RCC 7860 (cell line): ENCODE measurements around the gene TEX261.
A peak's percentile ranks its signal among the peaks of the same experiment; 100 is the strongest.
"Not testable (repeated sequence)": the region's sequence is repeated elsewhere in the genome, so short reads cannot be mapped to it uniquely, and the experiment has no call there.

Experiments
- DNase-seq: peaks from one replicate; pipeline ENCODE4 v3.0.0-alpha.2; 2015; ENCODE audit warnings: low spot score
- FAIRE-seq: peaks from 2 replicates; lab custom pipeline; 2012; peaks lifted over from hg19 to GRCh38; lab: Jason Lieb, UNC

The TEX261 gene

GRCh38 chr2:71000780-71001591 is 6.3 kb upstream of the TEX261 start:
- FAIRE-seq (no peak), DNase-seq (peak; percentile 26)

DNA sequence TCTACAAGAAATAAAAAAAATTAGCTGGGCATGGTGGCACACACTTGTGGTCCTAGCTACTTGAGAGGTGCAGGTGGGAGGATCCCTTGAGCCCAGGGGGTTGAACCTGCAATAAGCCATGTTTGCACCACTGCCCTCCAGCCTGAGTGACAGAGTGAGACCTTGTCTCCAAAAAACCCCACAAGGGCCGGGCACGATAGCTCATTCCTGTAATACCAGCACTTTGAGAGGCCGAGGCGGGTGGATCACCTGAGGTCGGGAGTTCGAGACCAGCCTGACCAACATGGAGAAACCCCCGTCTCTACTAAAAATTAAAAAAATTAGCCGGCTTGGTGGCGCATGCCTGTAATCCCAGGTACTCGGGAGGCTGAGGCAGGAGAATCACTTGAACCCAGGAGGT is 5.3 kb upstream of the TEX261 start:
- not testable (repeated sequence) for FAIRE-seq

DNA sequence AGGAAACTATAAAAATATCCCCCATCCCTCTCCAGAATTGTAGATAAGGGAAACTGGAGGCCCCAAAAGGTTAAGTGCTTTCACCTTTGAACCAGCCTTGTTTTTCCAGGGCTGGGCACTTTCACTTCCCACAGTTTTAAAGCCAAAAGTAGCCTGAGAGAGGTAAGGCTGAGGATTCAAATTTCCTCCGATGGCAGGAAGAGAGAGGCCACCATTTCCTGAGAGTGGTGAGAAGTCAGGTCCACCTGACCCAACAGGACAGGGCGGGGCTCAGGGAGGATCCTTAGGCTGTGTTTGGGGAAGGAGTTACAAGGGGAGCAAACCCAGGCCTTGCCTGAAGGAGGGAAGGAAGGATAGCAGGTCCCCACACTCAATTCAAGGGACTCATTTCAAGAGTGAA is 4.7 kb upstream of the TEX261 start:
- no peak for DNase-seq
- FAIRE-seq = no peak

More for the DNA sequence above, 5.3 kb upstream of the TEX261 start:
- DNase-seq = not testable (repeated sequence)

DNA sequence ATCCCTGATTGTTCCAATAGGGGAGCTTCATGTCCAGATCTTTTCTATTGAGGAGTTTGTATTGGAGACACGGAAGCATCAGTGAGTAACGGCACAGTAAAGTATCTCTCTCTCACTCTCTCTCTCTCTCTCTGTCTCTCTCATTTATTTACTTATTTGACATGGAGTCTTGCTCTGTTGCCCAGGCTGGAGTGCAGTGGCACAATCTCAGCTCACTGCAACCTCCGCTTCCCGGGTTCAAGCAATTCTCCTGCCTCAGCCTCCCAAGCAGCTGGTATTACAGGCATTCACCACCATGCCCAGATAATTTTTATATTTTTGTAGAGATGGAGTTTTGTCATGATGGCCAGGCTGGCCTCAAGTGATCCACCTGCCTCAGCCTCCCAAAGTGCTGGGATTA is 4.2 kb upstream of the TEX261 start:
- not testable (repeated sequence) for DNase-seq, FAIRE-seq

DNA sequence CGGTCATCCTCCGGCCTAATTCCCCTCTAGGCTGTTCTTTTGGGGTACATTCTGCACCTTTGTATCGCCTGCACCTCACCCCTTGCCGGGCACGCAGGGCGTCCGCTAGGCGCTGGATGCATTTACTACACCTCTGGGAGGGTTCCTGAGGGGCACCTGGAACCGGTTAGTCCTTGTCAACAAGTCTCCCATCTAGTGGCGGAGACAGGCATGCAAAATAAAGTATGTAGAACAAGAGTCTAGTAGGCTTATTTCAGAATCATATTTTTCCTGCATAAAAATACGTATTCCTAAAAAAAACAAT is 705 bp upstream of the TEX261 start:
- FAIRE-seq (no peak), DNase-seq (peak; percentile 22)

DNA sequence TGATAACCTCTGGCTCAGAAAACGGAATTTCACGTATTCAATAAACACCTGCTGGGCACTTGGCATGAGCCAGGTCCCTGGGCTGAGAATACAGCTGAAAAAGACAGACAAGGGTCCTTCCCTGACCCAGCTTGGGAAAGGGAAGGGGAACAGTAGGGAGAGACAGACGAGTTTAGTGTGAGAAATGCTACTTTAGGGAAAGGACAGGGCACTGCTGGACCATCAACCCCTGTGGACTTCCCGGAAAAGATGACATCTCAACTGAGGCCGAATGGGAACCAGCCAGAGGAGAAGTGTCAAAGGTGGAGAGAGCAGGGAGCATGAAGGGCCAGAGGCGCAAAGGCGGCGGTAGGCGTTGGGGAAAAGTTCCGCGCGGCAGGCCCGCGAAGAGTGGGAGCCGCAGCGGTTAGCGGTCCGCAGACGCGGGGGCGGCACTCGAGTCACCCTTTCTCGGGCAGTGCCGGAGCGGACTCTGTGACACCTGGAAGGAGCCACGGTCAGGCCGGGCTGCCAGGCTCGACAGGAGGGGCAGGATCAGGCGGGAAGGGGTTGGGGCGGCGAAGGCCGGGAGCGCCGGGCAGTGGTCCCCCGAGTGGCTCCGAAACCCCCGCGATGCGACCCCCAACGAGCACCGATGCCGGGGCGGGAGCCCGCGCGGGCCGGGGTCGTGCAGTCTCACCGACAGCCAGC is 519 bp downstream of the TEX261 start:
- FAIRE-seq (no peak), DNase-seq (no peak)

- no peak for FAIRE-seq
- no peak for DNase-seq
These were observed 1.5 kb downstream of the TEX261 start for GRCh38 chr2:70992945-70993853.

- DNase-seq (no peak), FAIRE-seq (no peak)
These were observed 2.9 kb downstream of the TEX261 start for GRCh38 chr2:70991742-70992141.

GRCh38 chr2:70991142-70991541 is 3.5 kb downstream of the TEX261 start:
- FAIRE-seq = no peak
- DNase-seq = no peak

DNA sequence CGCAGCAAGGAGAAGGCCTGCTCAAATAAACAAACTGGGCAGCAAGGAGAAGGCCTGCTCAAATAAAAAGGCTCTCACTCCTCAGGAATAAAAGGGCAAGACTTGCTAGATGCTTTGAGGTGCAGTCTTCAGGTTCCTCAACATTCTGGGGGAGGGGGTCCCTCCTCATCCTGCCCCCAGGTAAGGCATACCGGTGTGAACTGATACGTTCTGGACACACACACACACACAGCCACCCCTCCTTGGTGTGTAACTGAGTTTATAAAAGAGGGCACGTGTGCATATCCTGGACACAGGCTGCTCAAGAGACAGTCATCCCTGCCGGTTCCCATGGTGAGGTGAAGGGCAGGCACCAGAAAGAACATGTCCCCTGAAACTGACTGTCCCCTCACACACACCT is 4.5 kb downstream of the TEX261 start:
- no peak for FAIRE-seq
- no peak for DNase-seq

DNA sequence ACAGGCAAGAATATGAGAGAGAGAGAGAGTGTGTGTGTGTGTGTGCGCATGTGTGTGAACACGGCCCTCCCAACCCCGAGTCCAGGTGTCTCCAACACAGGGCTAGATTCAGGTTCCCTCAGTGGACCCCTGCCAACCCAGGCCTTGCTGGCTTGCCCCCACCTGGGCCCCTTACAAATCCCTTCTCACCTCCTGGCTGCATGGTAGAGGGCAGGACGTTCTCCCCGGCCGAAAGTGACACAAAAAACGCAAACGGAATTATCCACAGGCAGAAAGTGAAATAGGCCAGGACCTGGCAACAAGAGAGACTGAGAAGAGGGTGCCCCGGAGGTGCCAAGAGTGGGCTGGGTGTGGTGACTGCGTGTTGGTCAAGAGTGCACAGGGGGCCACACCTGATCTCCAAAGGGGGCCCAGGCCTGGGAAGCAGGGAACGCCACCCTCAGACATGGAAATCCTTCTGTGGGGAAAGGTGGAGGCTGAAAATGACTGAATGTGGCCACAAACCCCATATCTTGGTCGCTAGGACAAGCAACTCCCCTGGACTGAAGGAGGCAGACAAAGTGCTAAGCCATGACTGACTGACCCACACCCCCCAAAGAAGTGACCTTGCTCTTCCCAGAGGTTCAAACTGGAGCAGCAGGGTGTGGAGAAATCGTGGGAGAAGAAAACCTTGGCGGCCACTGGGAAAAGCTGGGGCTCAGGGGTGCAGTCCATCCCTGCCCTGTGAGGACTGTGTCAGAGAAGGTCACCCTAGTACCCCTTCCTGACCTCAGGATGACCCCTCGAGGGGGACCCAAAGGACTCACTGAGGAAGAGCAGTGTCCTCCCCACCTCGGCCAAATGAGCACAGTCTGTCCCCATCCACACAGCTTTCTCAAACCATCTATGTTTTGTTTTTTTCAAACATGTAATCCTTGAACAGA is 5.7 kb downstream of the TEX261 start:
- no peak for FAIRE-seq

GRCh38 chr2:70988151-70988550 is 6.5 kb downstream of the TEX261 start:
- no peak for DNase-seq

More for the DNA sequence above, 5.7 kb downstream of the TEX261 start:
- no peak for DNase-seq

GRCh38 chr2:70987386-70987785 is 7.3 kb downstream of the TEX261 start:
- FAIRE-seq = no peak
- no peak for DNase-seq

More at GRCh38 chr2:70988151-70988550, 6.5 kb downstream of the TEX261 start:
- no peak for FAIRE-seq

DNA sequence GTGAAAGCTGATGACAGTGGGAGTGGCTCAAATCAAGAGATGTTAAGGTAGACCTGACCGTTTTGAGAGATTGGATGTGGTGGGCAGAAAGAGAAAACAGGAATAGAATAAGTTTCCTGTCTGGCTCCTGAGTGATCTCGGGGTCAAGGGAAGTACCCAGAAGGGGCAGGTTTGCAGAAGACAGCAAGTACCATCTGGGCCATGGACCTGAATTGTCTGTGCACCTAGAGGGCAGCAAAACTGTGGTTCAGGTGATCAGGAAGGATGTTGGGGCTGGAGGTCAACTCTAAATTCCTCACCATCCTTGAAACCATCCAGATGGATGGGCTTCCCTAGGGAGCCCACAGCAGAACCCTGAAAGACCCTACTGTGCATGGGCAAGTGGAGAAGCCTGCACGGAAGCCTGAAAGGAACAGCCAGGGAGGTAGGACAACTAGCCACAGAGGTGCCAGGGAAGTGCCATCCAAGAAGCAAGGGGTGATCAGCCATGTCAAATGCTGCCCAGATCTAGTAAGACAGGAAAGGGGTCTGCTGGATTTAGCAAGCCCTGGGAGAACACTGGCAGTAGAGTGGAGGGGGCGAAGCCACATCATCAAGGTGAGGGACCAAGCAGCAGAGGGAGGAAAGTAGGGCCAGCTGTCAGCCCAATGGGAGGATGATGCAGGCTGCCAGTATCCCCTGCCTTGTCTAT is 8.0 kb downstream of the TEX261 start:
- DNase-seq = no peak
- no peak for FAIRE-seq

GRCh38 chr2:70985956-70986355 is 8.7 kb downstream of the TEX261 start:
- DNase-seq (no peak), FAIRE-seq (no peak)

- no peak for FAIRE-seq
- DNase-seq = no peak
These were observed 9.4 kb downstream of the TEX261 start for GRCh38 chr2:70985283-70985688.

DNA sequence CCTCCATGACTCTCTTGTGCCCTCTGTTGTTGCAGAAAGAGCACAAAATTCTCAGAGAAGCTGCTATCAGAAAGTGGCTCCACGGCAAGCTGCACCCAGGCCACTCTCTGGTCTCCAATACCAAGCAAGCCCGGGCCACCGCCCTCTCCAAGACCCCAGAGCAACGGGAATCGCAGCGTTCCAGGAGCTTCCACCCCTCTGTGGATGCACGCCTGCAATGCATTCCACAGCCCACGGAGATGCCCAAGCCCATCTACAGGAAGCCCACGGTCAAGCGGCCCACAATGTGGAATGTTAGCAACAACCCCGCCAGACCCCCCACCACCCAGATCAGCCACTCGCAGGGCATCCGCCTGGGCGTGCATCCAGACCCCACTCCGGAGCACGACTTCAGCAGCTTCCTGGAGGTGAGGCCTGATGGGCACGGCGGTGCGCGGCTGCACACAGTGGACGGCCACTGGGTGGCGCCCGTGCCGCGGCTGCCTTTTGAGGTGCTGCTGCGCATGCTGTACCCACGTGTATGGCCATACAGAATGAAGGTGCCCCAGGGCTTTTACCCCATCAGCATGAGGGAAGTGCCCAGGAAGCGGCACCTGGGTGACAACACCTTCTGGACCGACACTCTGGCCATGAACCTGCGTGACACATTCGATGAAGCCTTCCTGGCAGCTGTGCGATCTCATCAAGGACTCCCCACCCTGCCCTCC is 9.9 kb downstream of the TEX261 start:
- FAIRE-seq = no peak
- no peak for DNase-seq

- FAIRE-seq (no peak), DNase-seq (no peak)
These were observed 10.5 kb downstream of the TEX261 start for GRCh38 chr2:70984228-70984575.
